DOHH2 (cell line): ENCODE data around the gene ADGRB3.

Experiments
- H3F3A ChIP-seq: fragments of 200-600 bp; sonication (generic), shearing (Covaris generic); 2 replicates; pipeline ENCODE4 v1.6.0; 2016; ENCODE audit warnings: antibody characterized with exemption, mild to moderate bottlenecking; ENCODE audit not compliant: control insufficient read depth, insufficient read depth
- H3K27ac ChIP-seq: fragments of 200-600 bp; sonication (generic); 2 replicates; pipeline ENCODE4 v1.5.1; 2014; ENCODE audit warnings: low read depth, mild to moderate bottlenecking, low read length, moderate library complexity
- H3K27me3 ChIP-seq: fragments of 200-600 bp; sonication (generic); 2 replicates; pipeline ENCODE4 v1.6.1; 2014; ENCODE audit warnings: mild to moderate bottlenecking, low read length, mixed read lengths; ENCODE audit not compliant: control insufficient read depth
- H3K36me3 ChIP-seq: fragments of 200-600 bp; sonication (generic); 2 replicates; pipeline ENCODE4 v1.6.1; 2014; ENCODE audit warnings: mild to moderate bottlenecking, low read length, moderate library complexity, mixed read lengths; ENCODE audit not compliant: control insufficient read depth
- H3K4me1 ChIP-seq: fragments of 200-600 bp; sonication (generic); 2 replicates; pipeline ENCODE4 v1.6.1; 2014; ENCODE audit warnings: mild to moderate bottlenecking, low read length, mixed read lengths; ENCODE audit not compliant: control insufficient read depth
- H3K4me2 ChIP-seq: fragments of 200-600 bp; sonication (generic); 2 replicates; pipeline ENCODE4 v1.6.0; 2014; ENCODE audit warnings: mild to moderate bottlenecking, low read length, moderate library complexity
- H3K4me3 ChIP-seq: fragments of 200-600 bp; sonication (generic); 2 replicates; pipeline ENCODE4 v1.5.1; 2014; ENCODE audit warnings: mild to moderate bottlenecking, low read length, mixed read lengths
- H3K79me2 ChIP-seq: fragments of 200-600 bp; sonication (generic); 2 replicates; pipeline ENCODE4 v1.6.1; 2014; ENCODE audit warnings: mild to moderate bottlenecking, low read length, mixed read lengths; ENCODE audit not compliant: control insufficient read depth
- H3K9me2 ChIP-seq: fragments of 200-600 bp; sonication (generic); replicated peaks from 2 replicates; pipeline ENCODE4 v1.6.1; 2014; ENCODE audit warnings: mild to moderate bottlenecking, low read length, mixed read lengths; ENCODE audit not compliant: control insufficient read depth
- H3K9me3 ChIP-seq: fragments of 200-600 bp; sonication (generic); 2 replicates; pipeline ENCODE4 v1.6.1; 2014; ENCODE audit warnings: antibody characterized with exemption, low read length, mixed read lengths; ENCODE audit not compliant: control insufficient read depth, insufficient read depth
- H4K20me1 ChIP-seq: fragments of 200-600 bp; sonication (generic); 2 replicates; pipeline ENCODE4 v1.6.0; 2014; ENCODE audit warnings: low read depth, mild to moderate bottlenecking, antibody characterized with exemption, low read length, moderate library complexity; ENCODE audit not compliant: control insufficient read depth, insufficient read depth
- EZH2phosphoT487 ChIP-seq: fragments of 200-600 bp; sonication (generic); IDR thresholded peaks from 2 replicates; pipeline ENCODE4 v1.6.1; 2017; ENCODE audit warnings: borderline replicate concordance, mild to moderate bottlenecking, antibody characterized with exemption, low read length, moderate library complexity, mixed read lengths
- TF ChIP-seq, protein P1 (sequence below): fragments of 200-600 bp; sonication (generic); IDR thresholded peaks from one replicate; pipeline ENCODE4 v1.5.1; 2014; ENCODE audit warnings: antibody characterized with exemption, mild to moderate bottlenecking, low read depth, low read length; ENCODE audit not compliant: poor library complexity, severe bottlenecking

ADGRB3 gene

DNA sequence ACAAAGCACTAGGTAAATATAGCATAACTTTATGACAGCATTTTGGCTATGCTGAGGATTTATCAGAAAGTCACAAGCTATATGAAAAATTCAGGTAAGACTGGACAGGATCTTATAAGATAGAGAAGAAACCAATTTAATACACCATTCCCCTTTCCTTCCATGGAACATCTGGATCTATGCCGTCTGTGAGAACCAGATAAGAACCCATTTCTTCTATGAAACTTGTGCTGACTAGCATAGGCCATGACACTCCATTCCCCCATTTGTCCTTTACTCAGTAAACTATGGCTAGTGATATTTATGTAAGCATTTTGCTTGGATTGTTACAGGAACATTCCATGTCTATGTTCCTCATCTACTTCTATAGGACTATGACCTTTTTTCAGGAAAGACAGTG lies 437.7 kb downstream of the ADGRB3 start:
- Histone ChIP-seq H3K36me3 (no peaks in the 10 kb centered on the region), H3K4me1 (no peaks in the 10 kb centered on the region), H3K4me3 (no peak overlapping the region), H3K79me2 (no peaks in the 10 kb centered on the region), H3F3A (no peaks in the 10 kb centered on the region), H3K27ac (no peak overlapping the region), H3K27me3 (no peaks in the 10 kb centered on the region), H3K9me2 (no peaks in the 10 kb centered on the region), H3K4me2 (no peak overlapping the region), H4K20me1 (no peaks in the 10 kb centered on the region), H3K9me3 (no peaks in the 10 kb centered on the region)
- TF ChIP-seq EZH2phosphoT487 = no peak
- TF ChIP-seq, protein P1, sequence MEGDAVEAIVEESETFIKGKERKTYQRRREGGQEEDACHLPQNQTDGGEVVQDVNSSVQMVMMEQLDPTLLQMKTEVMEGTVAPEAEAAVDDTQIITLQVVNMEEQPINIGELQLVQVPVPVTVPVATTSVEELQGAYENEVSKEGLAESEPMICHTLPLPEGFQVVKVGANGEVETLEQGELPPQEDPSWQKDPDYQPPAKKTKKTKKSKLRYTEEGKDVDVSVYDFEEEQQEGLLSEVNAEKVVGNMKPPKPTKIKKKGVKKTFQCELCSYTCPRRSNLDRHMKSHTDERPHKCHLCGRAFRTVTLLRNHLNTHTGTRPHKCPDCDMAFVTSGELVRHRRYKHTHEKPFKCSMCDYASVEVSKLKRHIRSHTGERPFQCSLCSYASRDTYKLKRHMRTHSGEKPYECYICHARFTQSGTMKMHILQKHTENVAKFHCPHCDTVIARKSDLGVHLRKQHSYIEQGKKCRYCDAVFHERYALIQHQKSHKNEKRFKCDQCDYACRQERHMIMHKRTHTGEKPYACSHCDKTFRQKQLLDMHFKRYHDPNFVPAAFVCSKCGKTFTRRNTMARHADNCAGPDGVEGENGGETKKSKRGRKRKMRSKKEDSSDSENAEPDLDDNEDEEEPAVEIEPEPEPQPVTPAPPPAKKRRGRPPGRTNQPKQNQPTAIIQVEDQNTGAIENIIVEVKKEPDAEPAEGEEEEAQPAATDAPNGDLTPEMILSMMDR = no peak

DNA sequence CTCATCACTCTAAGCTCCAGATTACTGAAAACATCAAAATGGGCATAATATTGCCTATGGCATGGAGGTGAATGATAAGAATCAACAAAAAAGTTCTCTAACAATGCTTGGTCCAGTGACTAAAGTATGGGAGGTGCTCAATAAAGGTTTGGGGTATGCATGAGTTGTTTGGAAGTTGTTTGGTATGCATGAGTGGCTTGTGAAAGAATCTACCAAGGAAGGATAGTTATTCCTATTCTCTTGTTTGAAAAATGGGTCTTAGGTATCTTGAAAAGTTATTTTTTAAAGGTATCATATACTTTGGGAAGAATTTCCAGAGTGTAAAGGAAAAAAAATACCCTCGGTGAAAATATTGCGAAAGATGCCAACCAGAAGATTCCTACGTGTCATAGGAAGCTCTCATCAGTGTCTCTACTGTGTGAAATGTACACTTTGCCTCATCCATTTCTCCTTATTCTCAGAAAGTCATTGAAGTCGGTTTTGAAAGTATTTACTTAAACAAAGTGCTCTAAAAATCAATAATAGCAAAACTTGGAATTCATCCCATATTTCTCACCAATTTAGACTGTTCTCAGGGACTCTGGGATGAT lies 449.8 kb downstream of the ADGRB3 start:
- no peak for TF ChIP-seq EZH2phosphoT487
- TF ChIP-seq, protein P1 = no peak
- H3K4me3 ChIP-seq = no peak overlapping the region
- H3K9me2 ChIP-seq = no peaks in the 10 kb centered on the region
- no peaks in the 10 kb centered on the region for H3K9me3 ChIP-seq
- no peaks in the 10 kb centered on the region for H3K36me3 ChIP-seq
- no peaks in the 10 kb centered on the region for H3K4me1 ChIP-seq
- H3K27me3 ChIP-seq = no peaks in the 10 kb centered on the region
- no peaks in the 10 kb centered on the region for H4K20me1 ChIP-seq
- H3K4me2 ChIP-seq = no peak overlapping the region
- H3F3A ChIP-seq = no peaks in the 10 kb centered on the region
- H3K79me2 ChIP-seq = no peaks in the 10 kb centered on the region
- no peak overlapping the region for H3K27ac ChIP-seq

DNA sequence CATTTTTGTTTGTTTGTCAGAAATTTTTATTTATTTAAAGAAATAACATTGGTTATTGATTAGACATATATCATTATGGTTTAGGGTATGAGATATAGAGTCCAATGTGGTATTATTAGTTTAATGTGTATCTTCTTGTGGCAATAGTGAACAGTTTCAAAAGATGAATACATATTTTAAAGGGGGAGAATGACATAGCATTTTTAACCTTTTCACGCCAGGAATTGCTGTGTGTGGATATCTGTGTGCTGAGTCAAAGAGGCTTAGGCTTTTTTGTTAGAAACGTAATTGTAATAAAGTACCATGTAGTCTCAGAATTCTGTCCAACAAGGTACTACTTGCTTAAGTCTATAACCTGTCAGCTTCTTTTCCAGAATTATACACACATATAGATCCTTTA lies 451.6 kb downstream of the ADGRB3 start:
- Histone ChIP-seq H3K27me3 (no peaks in the 10 kb centered on the region), H3F3A (no peaks in the 10 kb centered on the region), H3K4me1 (no peaks in the 10 kb centered on the region), H3K9me2 (no peaks in the 10 kb centered on the region), H4K20me1 (no peaks in the 10 kb centered on the region), H3K79me2 (no peaks in the 10 kb centered on the region), H3K36me3 (no peaks in the 10 kb centered on the region), H3K27ac (no peak overlapping the region), H3K4me2 (no peak overlapping the region), H3K4me3 (no peak overlapping the region), H3K9me3 (no peaks in the 10 kb centered on the region)
- no peak for TF ChIP-seq EZH2phosphoT487
- TF ChIP-seq, protein P1 = no peak

DNA sequence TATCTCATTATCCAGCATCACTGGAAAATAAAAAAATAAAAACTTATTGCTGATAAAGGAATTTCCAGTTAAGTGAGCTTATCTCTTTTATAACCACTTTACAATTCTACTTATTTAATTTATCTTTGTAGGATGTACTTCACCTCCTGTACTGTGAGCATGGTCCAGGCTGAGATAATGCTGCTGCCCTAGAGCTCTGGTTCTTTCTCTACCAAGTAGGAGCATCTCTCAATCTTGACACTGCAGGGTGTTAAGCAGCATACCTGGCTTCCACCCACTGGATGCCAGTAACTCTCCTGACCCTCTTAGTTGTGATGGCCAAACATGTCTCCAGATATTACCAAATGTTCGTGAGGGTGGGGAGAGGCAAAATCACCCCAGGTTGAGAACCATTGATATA lies 454.5 kb downstream of the ADGRB3 start:
- H3K4me3 ChIP-seq = no peak overlapping the region
- H3K9me2 ChIP-seq = no peaks in the 10 kb centered on the region
- H3K4me1 ChIP-seq = no peaks in the 10 kb centered on the region
- no peaks in the 10 kb centered on the region for H3K27me3 ChIP-seq
- no peak for TF ChIP-seq EZH2phosphoT487
- TF ChIP-seq, protein P1 = no peak
- H3K79me2 ChIP-seq = no peaks in the 10 kb centered on the region
- H4K20me1 ChIP-seq = no peaks in the 10 kb centered on the region
- no peak overlapping the region for H3K27ac ChIP-seq
- no peaks in the 10 kb centered on the region for H3K36me3 ChIP-seq
- H3F3A ChIP-seq = no peaks in the 10 kb centered on the region
- H3K9me3 ChIP-seq = no peaks in the 10 kb centered on the region
- no peak overlapping the region for H3K4me2 ChIP-seq
